Measurements from ENCODE around the gene TMEM151A. TPM values are rescaled to one million over a fixed set of nuclear protein-coding genes. Genes with fewer than 3 reads are reported as not detected.

TMEM151A gene
- polyA plus RNA-seq, 3 donors from 2014 or later, result not detected

- H3K9me3 Mint-ChIP-seq, result no peaks in the 10 kb centered on the region
- peaks cover 14 to 41% (median 29%) of the 10 kb centered on the region in 3 donors for H3K36me3 Mint-ChIP-seq
- peaks cover 15 to 23% of the 10 kb centered on the region in 2 donors for H3K4me1 Mint-ChIP-seq
- H3K27ac Mint-ChIP-seq, result peak overlapping the region in 5 of 6 donors; percentile 60 to 83 (median 69)
- H3K4me3 Mint-ChIP-seq, result peak overlapping the region in 4 of 5 donors; percentile 76 to 78 (median 78)
- DNase-seq, result no peak
- peaks cover 11 to 20% (median 13%) of the 10 kb centered on the region in 3 donors for H3K27me3 Mint-ChIP-seq (ENCODE audit: low read depth in 3 of 3)
These were observed 45.6 kb downstream of the TMEM151A start for GRCh38 chr11:66337103-66337899.

- peak overlapping the region in 2 of 6 donors; percentile 33 to 43 for H3K27ac Mint-ChIP-seq
- peaks cover 25 to 28% of the 10 kb centered on the region in 2 donors for H3K4me1 Mint-ChIP-seq
- no peaks in the 10 kb centered on the region for H3K9me3 Mint-ChIP-seq
- peaks cover 11 to 16% (median 13%) of the 10 kb centered on the region in 3 donors for H3K27me3 Mint-ChIP-seq (ENCODE audit: low read depth in 3 of 3)
- H3K36me3 Mint-ChIP-seq, result peaks cover 19 to 48% (median 36%) of the 10 kb centered on the region in 3 donors
- H3K4me3 Mint-ChIP-seq, result no peak overlapping the region
- no peak for DNase-seq
These were observed 46.8 kb downstream of the TMEM151A start for GRCh38 chr11:66338276-66339161.

DNA sequence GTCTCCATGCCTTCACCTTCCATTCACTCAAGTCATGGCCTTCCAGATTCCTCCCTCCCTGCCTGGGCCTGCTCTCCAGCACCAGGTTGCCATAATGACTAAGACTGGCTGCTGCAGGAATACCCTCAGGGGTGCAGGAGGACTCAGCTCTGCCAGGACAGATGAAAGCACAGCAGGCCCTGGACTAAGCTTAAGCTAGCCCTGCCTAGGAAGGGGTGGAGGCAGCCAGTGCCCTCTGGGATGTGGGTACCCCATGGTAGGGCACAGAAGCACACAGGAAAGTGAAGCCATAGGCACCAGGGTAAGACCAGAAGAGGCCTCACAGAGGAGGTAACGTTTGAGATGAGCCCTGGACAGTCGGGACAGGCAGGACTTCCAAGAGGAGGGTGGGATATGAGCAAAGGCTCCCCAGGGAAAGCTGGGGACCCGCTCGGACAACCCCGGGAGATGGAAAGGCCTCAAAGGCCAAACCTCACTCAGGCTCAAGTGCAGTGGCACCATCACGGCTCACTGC lies 47.5 kb downstream of the TMEM151A start:
- peaks cover 32 to 35% of the 10 kb centered on the region in 2 donors for H3K4me1 Mint-ChIP-seq
- peaks cover 19 to 48% (median 36%) of the 10 kb centered on the region in 3 donors for H3K36me3 Mint-ChIP-seq
- no peaks in the 10 kb centered on the region for H3K9me3 Mint-ChIP-seq
- peaks cover 11 to 17% (median 13%) of the 10 kb centered on the region in 3 donors for H3K27me3 Mint-ChIP-seq (ENCODE audit: low read depth in 3 of 3)
- DNase-seq, result no peak
- H3K4me3 Mint-ChIP-seq, result no peak overlapping the region
- peak overlapping the region in 2 of 6 donors; percentile 33 to 43 for H3K27ac Mint-ChIP-seq

GRCh38 chr11:66339686-66340483 lies 48.2 kb downstream of the TMEM151A start:
- Mint-ChIP-seq H3K27ac (no peak overlapping the region), H3K27me3 (ENCODE audit: low read depth in 3 of 3) (peaks cover 11 to 22% (median 15%) of the 10 kb centered on the region in 3 donors), H3K36me3 (peaks cover 19 to 48% (median 36%) of the 10 kb centered on the region in 3 donors), H3K9me3 (no peaks in the 10 kb centered on the region), H3K4me3 (no peak overlapping the region), H3K4me1 (peaks cover 38 to 42% of the 10 kb centered on the region in 2 donors)
- no peak for DNase-seq

GRCh38 chr11:66340596-66341501 lies 49.2 kb downstream of the TMEM151A start:
- peaks cover 47 to 48% of the 10 kb centered on the region in 2 donors for H3K4me1 Mint-ChIP-seq
- no peak overlapping the region for H3K27ac Mint-ChIP-seq
- DNase-seq, result no peak
- peaks cover 15 to 26% (median 20%) of the 10 kb centered on the region in 3 donors for H3K27me3 Mint-ChIP-seq (ENCODE audit: low read depth in 3 of 3)
- H3K4me3 Mint-ChIP-seq, result no peak overlapping the region
- peaks cover 19 to 48% (median 36%) of the 10 kb centered on the region in 3 donors for H3K36me3 Mint-ChIP-seq
- H3K9me3 Mint-ChIP-seq, result no peaks in the 10 kb centered on the region

DNA sequence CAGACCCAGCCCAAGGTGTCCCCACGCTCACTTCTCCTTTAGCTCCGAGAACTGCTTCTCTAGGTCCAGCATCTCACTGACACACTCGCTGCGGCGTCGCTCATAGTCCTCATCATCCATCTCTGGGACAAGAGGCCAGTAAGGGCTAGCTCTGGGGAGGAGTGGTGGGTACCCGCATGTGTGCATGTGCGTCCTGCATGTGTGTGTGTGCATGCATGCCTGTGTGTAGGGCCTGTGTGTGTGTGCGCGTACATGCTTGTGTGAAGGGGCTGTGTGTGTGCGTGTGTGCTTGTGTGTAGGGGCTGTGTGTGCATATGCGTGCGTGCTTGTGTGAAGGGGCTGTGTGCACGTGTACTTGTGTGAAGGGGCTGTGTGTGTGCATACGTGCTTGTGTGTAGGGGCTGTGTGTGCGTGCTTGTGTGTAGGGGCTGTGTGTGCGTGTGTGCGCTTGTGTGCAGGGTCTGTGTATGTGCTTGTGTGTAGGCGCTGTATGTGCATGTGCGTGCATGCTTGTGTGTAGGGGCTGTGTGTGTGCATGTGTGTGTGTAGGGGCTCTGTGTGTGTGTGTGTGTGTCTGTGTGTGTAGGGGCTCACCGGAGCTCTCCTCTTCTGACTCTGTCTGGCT lies 49.9 kb downstream of the TMEM151A start:
- DNase-seq, result no peak
- Mint-ChIP-seq H3K27ac (peak overlapping the region in 1 of 6 donors; percentile 58), H3K9me3 (no peaks in the 10 kb centered on the region), H3K4me3 (peak overlapping the region in 1 of 5 donors; percentile 6), H3K27me3 (ENCODE audit: low read depth in 3 of 3) (peaks cover 13 to 22% (median 15%) of the 10 kb centered on the region in 3 donors), H3K4me1 (peaks cover 42 to 43% of the 10 kb centered on the region in 2 donors), H3K36me3 (peaks cover 19 to 47% (median 35%) of the 10 kb centered on the region in 3 donors)

DNA sequence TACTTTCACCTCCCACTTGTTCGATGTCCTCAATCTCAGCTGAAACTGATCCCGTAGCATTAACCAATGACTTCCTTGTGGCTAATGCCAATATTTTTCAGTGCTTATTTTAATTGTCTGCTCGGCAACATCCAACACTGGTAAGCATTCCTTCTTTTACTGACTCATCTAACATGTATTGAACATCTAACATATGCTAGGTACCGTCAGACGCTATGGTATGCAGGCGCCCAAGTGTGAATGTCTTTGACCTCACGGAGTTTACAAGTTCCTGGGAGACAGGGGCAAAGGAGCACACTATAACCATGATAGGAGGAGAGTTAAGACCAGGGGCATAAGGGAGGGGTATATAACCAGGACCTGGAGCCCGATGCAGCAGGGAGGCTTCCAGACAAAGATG lies 51.5 kb downstream of the TMEM151A start:
- H3K36me3 Mint-ChIP-seq, result peaks cover 19 to 37% (median 25%) of the 10 kb centered on the region in 3 donors
- DNase-seq, result no peak
- H3K27ac Mint-ChIP-seq, result peak overlapping the region in 3 of 6 donors; percentile 66 to 91 (median 68)
- peaks cover 14 to 25% (median 18%) of the 10 kb centered on the region in 3 donors for H3K27me3 Mint-ChIP-seq (ENCODE audit: low read depth in 3 of 3)
- peak overlapping the region; percentile 95 to 98 (median 96) for H3K4me3 Mint-ChIP-seq
- peaks cover 38 to 39% of the 10 kb centered on the region in 2 donors for H3K4me1 Mint-ChIP-seq
- H3K9me3 Mint-ChIP-seq, result peaks cover 0 to 2% (median 0%) of the 10 kb centered on the region in 6 donors

DNA sequence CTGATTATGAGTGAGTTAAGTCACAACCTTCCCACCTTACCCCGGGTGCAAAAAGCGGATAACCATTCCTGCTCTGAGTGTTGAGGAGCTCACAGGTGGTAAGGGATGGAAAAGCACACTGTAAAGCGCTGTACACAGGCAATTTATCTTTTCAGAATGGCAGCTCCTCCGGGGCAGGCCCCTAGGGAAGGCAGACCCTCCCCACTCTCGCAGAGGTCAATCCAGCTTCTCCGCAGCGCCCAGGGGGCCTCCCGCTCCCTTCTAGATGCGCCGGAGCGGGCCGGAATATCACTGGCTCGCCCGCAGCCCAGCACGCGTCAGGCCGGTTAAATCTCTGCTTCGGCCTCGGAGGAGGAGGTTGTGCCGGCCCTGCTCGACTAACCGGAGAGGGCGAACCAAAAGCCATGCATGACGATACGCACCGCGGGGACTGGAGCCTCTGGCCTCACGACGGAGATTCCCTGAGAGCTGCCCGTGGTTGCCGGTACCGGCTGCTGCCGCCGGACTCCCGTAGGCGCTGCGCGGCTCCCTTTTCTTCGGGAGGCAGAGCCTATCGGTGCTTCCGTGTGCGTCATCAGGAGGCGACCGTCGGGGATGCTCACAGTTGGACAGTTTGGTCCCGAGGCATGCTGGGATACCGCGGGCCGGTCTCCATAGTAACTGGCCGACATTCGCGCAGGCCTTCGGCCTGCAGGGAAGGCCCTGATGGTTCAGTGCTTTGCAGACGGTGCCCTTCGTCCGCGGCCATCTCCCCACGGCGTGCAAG lies 53.0 kb downstream of the TMEM151A start, which contains the start of gene BRMS1:
Gene BRMS1 (minus strand): TSS at position 555 of the 766 bp plus-strand sequence. CDS start 2,870 bp downstream, outside the sequence.
- Mint-ChIP-seq H3K4me3 (peak within 1 kb of the TSS; percentile 95 to 98 (median 96)), H3K36me3 (peaks cover 14 to 26% (median 17%) of the 10 kb centered on the region in 3 donors), H3K27ac (peak within 1 kb of the TSS; percentile 91 to 97 (median 96)), H3K9me3 (peaks cover 0 to 2% (median 0%) of the 10 kb centered on the region in 6 donors), H3K4me1 (peaks cover 41% of the 10 kb centered on the region in 2 donors), H3K27me3 (ENCODE audit: low read depth in 3 of 3) (peaks cover 17 to 30% (median 19%) of the 10 kb centered on the region in 3 donors)
- DNase-seq, result peak; percentile 94 to 95 (median 94)

GRCh38 chr11:66345316-66345649 lies 53.6 kb downstream of the TMEM151A start:
- Mint-ChIP-seq H3K9me3 (peaks cover 0 to 2% (median 0%) of the 10 kb centered on the region in 6 donors), H3K36me3 (peaks cover 14 to 23% (median 17%) of the 10 kb centered on the region in 3 donors), H3K4me1 (peaks cover 41% of the 10 kb centered on the region in 2 donors), H3K27ac (peak overlapping the region; percentile 91 to 97 (median 96)), H3K4me3 (peak overlapping the region; percentile 95 to 98 (median 96)), H3K27me3 (ENCODE audit: low read depth in 3 of 3) (peaks cover 17 to 28% (median 19%) of the 10 kb centered on the region in 3 donors)
- no peak for DNase-seq
